Upper lobe of right lung (tissue), 1 donor: ENCODE results near the gene COQ8B. TPM values are rescaled to one million over a fixed set of nuclear protein-coding genes. Genes with fewer than 3 reads are reported as not detected.

Experiments
- ATAC-seq: fragments of 200-7000 bp; cut with Tn5 transposase; one replicate; pipeline ENCODE4 v1.9.1; 2020; ENCODE audit warnings: mild to moderate bottlenecking, moderate library complexity
- DNase-seq: peaks from one replicate; pipeline ENCODE4 v3.0.0-alpha.2; 2020
- H3K27ac ChIP-seq: fragments of 200-600 bp; one replicate; pipeline ENCODE4 v1.8.0; 2022
- H3K27me3 ChIP-seq: fragments of 200-600 bp; one replicate; pipeline ENCODE4 v1.8.0; 2022; ENCODE audit warnings: mild to moderate bottlenecking
- H3K36me3 ChIP-seq: fragments of 200-600 bp; one replicate; pipeline ENCODE4 v1.8.0; 2022
- H3K4me1 ChIP-seq: fragments of 200-600 bp; one replicate; pipeline ENCODE4 v1.8.0; 2022
- H3K4me3 ChIP-seq: fragments of 200-600 bp; one replicate; pipeline ENCODE4 v1.8.0; 2022; ENCODE audit warnings: mild to moderate bottlenecking
- H3K9me3 ChIP-seq: fragments of 200-600 bp; one replicate; pipeline ENCODE4 v1.8.0; 2022
- CTCF ChIP-seq: fragments of 200-600 bp; IDR thresholded peaks from one replicate; pipeline ENCODE4 v1.8.0; 2022; ENCODE audit warnings: antibody characterized with exemption
- intact Hi-C: fragments of 100-400 bp; cut with DNase I; formaldehyde crosslinking; loops from one replicate; pipeline ENCODE4 v1.11.0; 2022
- total RNA-seq: library from RNA; stranded (reverse); fragmentation: NEBNext Ultra II Directional; extraction: Animal tissue kit (Norgen Biotek cat#: 25700); gene quantifications from one replicate; pipeline ENCODE4 v1.2.1, GENCODE V29; 2021
- donor health status: DM: no; HTN: yes; CAD: no; lungs with severe emphysema.

Gene COQ8B
- total RNA-seq, 1 donor from 2014 or later: 43.6 TPM

GRCh38 chr19:40744554-40745401 is 28.1 kb upstream of the COQ8B start:
- peak overlapping the region; percentile 9 for H3K4me3 ChIP-seq
- intact Hi-C loops: no loop called here
- DNase-seq: peak; percentile 86
- H3K27ac ChIP-seq: peak overlapping the region; percentile 78
- no peaks in the 10 kb centered on the region for H3K27me3 ChIP-seq
- TF ChIP-seq CTCF: peak; percentile 22
- H3K9me3 ChIP-seq: no peaks in the 10 kb centered on the region
- ATAC-seq: peak; percentile 83
- H3K4me1 ChIP-seq: peaks cover 39% of the 10 kb centered on the region
- H3K36me3 ChIP-seq: peaks cover 10% of the 10 kb centered on the region

DNA sequence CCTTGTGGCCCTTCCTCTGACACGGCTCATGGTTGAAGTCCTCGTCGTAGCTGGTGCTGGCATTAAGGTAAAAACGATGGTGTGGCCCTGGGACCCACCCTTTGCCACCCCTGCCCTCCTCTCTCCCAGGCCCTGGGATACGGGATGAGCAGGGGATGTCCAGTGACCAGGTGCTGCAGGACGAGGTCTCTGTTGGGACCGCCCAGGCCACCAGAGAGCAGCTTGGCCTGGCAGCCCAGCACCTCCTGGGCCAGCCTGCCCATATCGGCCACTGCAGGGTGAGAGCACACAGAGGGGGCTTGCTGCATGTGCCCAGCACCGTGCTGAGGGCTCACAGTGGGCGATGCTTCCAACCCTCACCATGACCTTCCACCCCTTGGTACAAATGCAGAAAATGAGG is 27.2 kb upstream of the COQ8B start:
- intact Hi-C loops: no loop called here

GRCh38 chr19:40742886-40743285 is 26.2 kb upstream of the COQ8B start:
- Histone ChIP-seq H3K9me3 (no peaks in the 10 kb centered on the region), H3K4me1 (peaks cover 21% of the 10 kb centered on the region), H3K27ac (no peak overlapping the region), H3K36me3 (peaks cover 26% of the 10 kb centered on the region), H3K4me3 (no peak overlapping the region), H3K27me3 (no peaks in the 10 kb centered on the region)
- ATAC-seq (no peak), DNase-seq (peak; percentile 66)
- intact Hi-C loops: no loop called here
- TF ChIP-seq CTCF: no peak

More for the DNA sequence above, 27.2 kb upstream of the COQ8B start:
- Histone ChIP-seq H3K4me3 (no peak overlapping the region), H3K9me3 (no peaks in the 10 kb centered on the region), H3K4me1 (peaks cover 30% of the 10 kb centered on the region), H3K27me3 (no peaks in the 10 kb centered on the region), H3K36me3 (peaks cover 18% of the 10 kb centered on the region), H3K27ac (peak overlapping the region; percentile 78)
- no peak for TF ChIP-seq CTCF
- peak; percentile 61 for DNase-seq
- no peak for ATAC-seq

DNA sequence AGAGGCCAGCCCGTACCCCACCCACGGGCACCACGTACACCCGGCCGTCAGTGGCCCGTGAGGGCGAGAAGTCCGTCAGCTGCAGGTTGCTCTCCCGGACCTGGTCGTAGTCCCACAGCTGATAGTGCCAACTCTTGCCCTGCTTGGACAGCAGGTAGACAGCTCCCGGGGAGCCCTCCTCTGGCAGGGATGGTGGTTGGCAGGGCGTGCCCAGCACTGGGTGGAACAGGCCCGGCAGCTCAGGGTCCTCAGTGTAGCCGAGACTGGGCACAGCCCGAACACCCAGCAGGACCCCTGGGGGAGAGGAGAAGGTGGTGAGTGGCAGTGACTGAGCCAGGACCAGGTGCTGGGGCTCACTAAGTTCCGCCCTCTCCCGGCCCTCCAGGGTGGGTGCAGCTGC is 25.8 kb upstream of the COQ8B start:
- Histone ChIP-seq H3K9me3 (no peaks in the 10 kb centered on the region), H3K4me1 (peaks cover 21% of the 10 kb centered on the region), H3K4me3 (no peak overlapping the region), H3K36me3 (peaks cover 31% of the 10 kb centered on the region), H3K27me3 (no peaks in the 10 kb centered on the region), H3K27ac (no peak overlapping the region)
- no peak for ATAC-seq
- TF ChIP-seq CTCF: no peak
- no peak for DNase-seq
- intact Hi-C loops: no loop called here

DNA sequence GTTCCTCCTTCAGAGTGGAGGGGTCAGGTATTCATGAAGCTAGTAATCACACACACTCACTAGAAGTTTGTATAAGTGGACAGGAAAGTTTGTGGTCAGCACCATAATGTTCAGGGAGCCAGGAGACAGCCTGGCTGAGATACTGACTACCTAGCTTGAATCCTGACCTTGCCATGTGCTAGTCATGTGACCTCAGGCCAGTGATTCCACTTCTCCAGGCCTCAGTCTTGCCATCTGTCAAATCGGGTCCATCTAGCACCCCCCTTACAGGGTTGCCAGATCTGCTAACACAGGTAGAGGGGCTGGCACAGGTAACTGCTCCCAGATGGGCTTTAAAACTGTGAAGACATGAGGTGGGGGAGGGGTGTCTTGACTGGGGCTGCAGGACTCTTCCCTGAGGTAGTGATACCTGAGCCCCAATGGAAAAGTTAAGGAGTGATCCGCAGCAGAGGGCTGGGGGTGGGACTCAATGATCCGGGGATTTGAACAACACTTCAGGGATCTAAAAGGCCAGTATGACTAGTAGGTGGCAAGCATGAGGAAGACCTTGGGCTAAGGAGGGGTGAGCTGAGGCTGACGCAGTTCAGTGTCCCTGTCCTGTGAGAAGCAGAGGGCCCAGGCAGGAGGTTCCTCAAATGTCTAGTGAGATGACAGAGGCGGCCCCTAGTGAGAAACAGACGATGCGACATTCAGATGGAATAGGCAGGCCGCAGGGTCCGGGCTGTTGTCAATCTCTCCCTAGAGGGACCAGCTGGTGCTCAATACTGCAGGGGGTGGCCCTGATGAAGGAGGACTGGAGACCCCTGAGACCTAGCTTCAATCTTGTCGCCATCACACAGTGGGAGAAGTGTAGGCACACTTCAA is 25.1 kb upstream of the COQ8B start:
- peaks cover 21% of the 10 kb centered on the region for H3K4me1 ChIP-seq
- ATAC-seq: no peak
- H3K4me3 ChIP-seq: no peak overlapping the region
- peak overlapping the region; percentile 79 for H3K27ac ChIP-seq
- no peak for TF ChIP-seq CTCF
- peaks cover 38% of the 10 kb centered on the region for H3K36me3 ChIP-seq
- H3K9me3 ChIP-seq: no peaks in the 10 kb centered on the region
- no peak for DNase-seq
- intact Hi-C loops: no loop called here
- no peaks in the 10 kb centered on the region for H3K27me3 ChIP-seq
